ENCODE data around the gene COPS6. TPM values are rescaled to one million over a fixed set of nuclear protein-coding genes. Genes with fewer than 3 reads are reported as not detected.

Gene COPS6
- polyA plus RNA-seq, 1 donor (not counting 4 experiments of a cell fraction or from before 2014, with no cell fraction given) = 171 TPM

- TF ChIP-seq EZH2 (IDR thresholded peaks at IDR 0.05; ENCODE audit: low read length) = no peak
- no peak for TF ChIP-seq CTCF (optimal IDR thresholded peaks at IDR 0.05 in 1 of 3, IDR thresholded peaks at IDR 0.05 in 1 of 3, conservative IDR thresholded peaks at IDR 0.05 in 1 of 3; ENCODE audit: extremely low read depth in 1 of 3, insufficient read depth in 2 of 3, low read length in 3 of 3)
- Histone ChIP-seq H3K9ac (ENCODE audit: control insufficient read depth, extremely low read depth, insufficient read depth, low read length) (no peak overlapping the region), H3K4me2 (ENCODE audit: control insufficient read depth, extremely low read depth, insufficient read depth, low read depth, low read length) (no peak overlapping the region), H3K27ac (ENCODE audit: control insufficient read depth, insufficient read depth, low read length) (no peak overlapping the region), H3K79me2 (ENCODE audit: control insufficient read depth, insufficient read depth, low read length) (no peaks in the 10 kb centered on the region), H2AFZ (ENCODE audit: control insufficient read depth, low read length) (no peak overlapping the region), H4K20me1 (ENCODE audit: control insufficient read depth, extremely low read depth, insufficient read depth, low read length) (no peaks in the 10 kb centered on the region), H3K4me3 (ENCODE audit: control insufficient read depth in 2 of 3, extremely low read depth in 1 of 3, insufficient read depth in 2 of 3, low read depth in 1 of 3, low read length in 3 of 3) (no peak overlapping the region), H3K9me1 (ENCODE audit: control insufficient read depth, extremely low read depth, insufficient read depth, low read length) (no peaks in the 10 kb centered on the region), H3K9me3 (ENCODE audit: control insufficient read depth, low read depth, low read length) (no peaks in the 10 kb centered on the region), H3K4me1 (ENCODE audit: control insufficient read depth, extremely low read depth, insufficient read depth, low read length) (no peaks in the 10 kb centered on the region), H3K27me3 (ENCODE audit: control insufficient read depth, extremely low read depth, insufficient read depth, low read length) (no peaks in the 10 kb centered on the region), H3K36me3 (ENCODE audit: control insufficient read depth in 2 of 2, extremely low read depth in 1 of 2, insufficient read depth in 2 of 2, low read length in 2 of 2) (peaks cover 7 to 23% of the 10 kb centered on the region in 2 experiments)
- FAIRE-seq (no peak), DNase-seq (ENCODE audit: low read depth, low spot score) (no peak)
- dilution Hi-C loops (cut with MboI; ENCODE audit: extremely low pct_ligation_motif_present, low sequenced_read_pairs) = no loop called here
These were observed 29.5 kb upstream of the COPS6 start for GRCh38 chr7:100059251-100059739.

- no peaks in the 10 kb centered on the region for H3K4me1 ChIP-seq (ENCODE audit: control insufficient read depth, extremely low read depth, insufficient read depth, low read length)
- no peak for DNase-seq (ENCODE audit: low read depth, low spot score)
- no peak overlapping the region for H3K4me2 ChIP-seq (ENCODE audit: control insufficient read depth, extremely low read depth, insufficient read depth, low read depth, low read length)
- H3K4me3 ChIP-seq (ENCODE audit: control insufficient read depth in 2 of 3, extremely low read depth in 1 of 3, insufficient read depth in 2 of 3, low read depth in 1 of 3, low read length in 3 of 3) = no peak overlapping the region
- TF ChIP-seq EZH2 (IDR thresholded peaks at IDR 0.05; ENCODE audit: low read length) (no peak), CTCF (optimal IDR thresholded peaks at IDR 0.05 in 1 of 3, IDR thresholded peaks at IDR 0.05 in 1 of 3, conservative IDR thresholded peaks at IDR 0.05 in 1 of 3; ENCODE audit: extremely low read depth in 1 of 3, insufficient read depth in 2 of 3, low read length in 3 of 3) (no peak)
- no peak for FAIRE-seq
- no peaks in the 10 kb centered on the region for H3K9me3 ChIP-seq (ENCODE audit: control insufficient read depth, low read depth, low read length)
- H4K20me1 ChIP-seq (ENCODE audit: control insufficient read depth, extremely low read depth, insufficient read depth, low read length) = no peaks in the 10 kb centered on the region
- H3K79me2 ChIP-seq (ENCODE audit: control insufficient read depth, insufficient read depth, low read length) = no peaks in the 10 kb centered on the region
- dilution Hi-C loops (cut with MboI; ENCODE audit: extremely low pct_ligation_motif_present, low sequenced_read_pairs) = no loop called here
- no peak overlapping the region for H3K9ac ChIP-seq (ENCODE audit: control insufficient read depth, extremely low read depth, insufficient read depth, low read length)
- peaks cover 11 to 25% of the 10 kb centered on the region in 2 experiments for H3K36me3 ChIP-seq (ENCODE audit: control insufficient read depth in 2 of 2, extremely low read depth in 1 of 2, insufficient read depth in 2 of 2, low read length in 2 of 2)
- H3K27ac ChIP-seq (ENCODE audit: control insufficient read depth, insufficient read depth, low read length) = no peak overlapping the region
- no peak overlapping the region for H2AFZ ChIP-seq (ENCODE audit: control insufficient read depth, low read length)
- no peaks in the 10 kb centered on the region for H3K27me3 ChIP-seq (ENCODE audit: control insufficient read depth, extremely low read depth, insufficient read depth, low read length)
- H3K9me1 ChIP-seq (ENCODE audit: control insufficient read depth, extremely low read depth, insufficient read depth, low read length) = no peaks in the 10 kb centered on the region
These were observed 27.1 kb upstream of the COPS6 start for GRCh38 chr7:100061518-100062193.

Data from keratinocyte (primary cell).